A549 (cell line): Measurements from ENCODE around the gene OR2G2.

Experiments used
- BHLHE40 ChIP-seq: IDR thresholded peaks from 2 replicates; pipeline ENCODE4 v1.6.1; 2012; ENCODE audit warnings: low read depth, low read length, inconsistent platforms
- CBX8 ChIP-seq: fragments of 200-600 bp; sonication (generic); IDR thresholded peaks from 2 replicates; pipeline ENCODE4 v1.6.1; 2016
- EP300 ChIP-seq, 2 experiments: fragments of >200 bp; sonication (Bioruptor Twin); formaldehyde crosslinking; IDR thresholded peaks; 2 replicates in 1 of 2; 3 replicates in 1 of 2; pipeline ENCODE4 v1.6.1; 2016 to 2017
- FOSL2 ChIP-seq, 2 experiments: fragments of 450-650 bp in 1 of 2; fragments of >200 bp in 1 of 2; sonication (Bioruptor Twin) in 1 of 2; formaldehyde crosslinking; IDR thresholded peaks; 2 replicates each; pipeline versions ENCODE4 v1.5.0 to v1.6.1; 2016 to 2020; ENCODE audit warnings: mild to moderate bottlenecking in 1 of 2, moderate library complexity in 1 of 2
- HOXA7 ChIP-seq: fragments of 250-450 bp; sonication (Bioruptor Pico); IDR thresholded peaks from 2 replicates; pipeline ENCODE4 v1.5.0; 2020; ENCODE audit warnings: mild to moderate bottlenecking, moderate library complexity
- KDM1A ChIP-seq: fragments of 200-600 bp; sonication (generic); IDR thresholded peaks from 2 replicates; pipeline ENCODE4 v1.6.1; 2016; ENCODE audit warnings: low read depth, mild to moderate bottlenecking
- NPAS2 ChIP-seq: fragments of 250-450 bp; sonication (Bioruptor Pico); IDR thresholded peaks from 2 replicates; pipeline ENCODE4 v1.8.0; 2022; ENCODE audit warnings: mild to moderate bottlenecking, moderate library complexity, borderline replicate concordance
- POLR2A ChIP-seq: IDR thresholded peaks from 2 replicates; pipeline ENCODE4 v1.6.1; 2012; ENCODE audit warnings: mild to moderate bottlenecking, low read length
- RAD21 ChIP-seq, 2 experiments: fragments of >200 bp in 1 of 2; sonication (Bioruptor Twin) in 1 of 2; formaldehyde crosslinking in 1 of 2; IDR thresholded peaks in 1 of 2; conservative IDR thresholded peaks in 1 of 2; 2 replicates in 1 of 2; 3 replicates in 1 of 2; pipeline ENCODE4 v1.6.1; 2012 to 2018; ENCODE audit warnings: inconsistent platforms in 1 of 2
- RCOR1 ChIP-seq: fragments of 150-350 bp; IDR thresholded peaks from 2 replicates; pipeline ENCODE4 v1.6.1; 2014; ENCODE audit warnings: antibody characterized with exemption, low read length, low read depth
- RFX5 ChIP-seq: fragments of 450-650 bp; IDR thresholded peaks from 2 replicates; pipeline ENCODE4 v1.7.1; 2014; ENCODE audit warnings: antibody characterized with exemption, mild to moderate bottlenecking, moderate library complexity
- TF ChIP-seq, protein P1 (sequence below): fragments of >200 bp; sonication (Bioruptor Twin); formaldehyde crosslinking; IDR thresholded peaks from 3 replicates; pipeline ENCODE4 v1.5.1; 2016
- TF ChIP-seq, protein P2 (sequence below): IDR thresholded peaks from 2 replicates; pipeline ENCODE4 v1.6.1; 2012

DNA sequence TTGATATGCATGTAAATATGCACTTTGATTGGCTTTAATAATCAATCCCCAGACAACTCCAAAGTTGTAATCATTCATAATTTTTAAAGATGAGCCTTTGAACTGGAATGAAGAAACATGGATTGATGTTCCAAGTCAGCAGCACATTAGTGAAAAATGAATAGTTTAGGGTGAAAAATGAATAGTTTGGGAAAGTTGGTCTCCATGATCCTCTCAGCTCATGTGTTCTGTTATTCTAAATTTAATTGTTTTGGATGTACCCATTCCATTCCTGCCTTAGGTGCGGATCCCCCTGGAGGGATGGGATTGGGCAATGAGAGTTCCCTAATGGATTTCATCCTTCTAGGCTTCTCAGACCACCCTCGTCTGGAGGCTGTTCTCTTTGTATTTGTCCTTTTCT lies 17.1 kb downstream of the OR2G2 start, which contains the start of gene OR2G3:
- TF ChIP-seq, protein P1, sequence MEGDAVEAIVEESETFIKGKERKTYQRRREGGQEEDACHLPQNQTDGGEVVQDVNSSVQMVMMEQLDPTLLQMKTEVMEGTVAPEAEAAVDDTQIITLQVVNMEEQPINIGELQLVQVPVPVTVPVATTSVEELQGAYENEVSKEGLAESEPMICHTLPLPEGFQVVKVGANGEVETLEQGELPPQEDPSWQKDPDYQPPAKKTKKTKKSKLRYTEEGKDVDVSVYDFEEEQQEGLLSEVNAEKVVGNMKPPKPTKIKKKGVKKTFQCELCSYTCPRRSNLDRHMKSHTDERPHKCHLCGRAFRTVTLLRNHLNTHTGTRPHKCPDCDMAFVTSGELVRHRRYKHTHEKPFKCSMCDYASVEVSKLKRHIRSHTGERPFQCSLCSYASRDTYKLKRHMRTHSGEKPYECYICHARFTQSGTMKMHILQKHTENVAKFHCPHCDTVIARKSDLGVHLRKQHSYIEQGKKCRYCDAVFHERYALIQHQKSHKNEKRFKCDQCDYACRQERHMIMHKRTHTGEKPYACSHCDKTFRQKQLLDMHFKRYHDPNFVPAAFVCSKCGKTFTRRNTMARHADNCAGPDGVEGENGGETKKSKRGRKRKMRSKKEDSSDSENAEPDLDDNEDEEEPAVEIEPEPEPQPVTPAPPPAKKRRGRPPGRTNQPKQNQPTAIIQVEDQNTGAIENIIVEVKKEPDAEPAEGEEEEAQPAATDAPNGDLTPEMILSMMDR: no peak
- TF ChIP-seq POLR2A (no peak), HOXA7 (CRISPR knock-in tag) (no peak), EP300 (IDR thresholded peaks at IDR 0.05) (no peak), RFX5 (no peak), RAD21 (conservative IDR thresholded peaks at IDR 0.05 in 1 of 2, IDR thresholded peaks at IDR 0.05 in 1 of 2) (no peak), BHLHE40 (no peak), RCOR1 (no peak), NPAS2 (CRISPR knock-in tag) (no peak), KDM1A (no peak), FOSL2 (IDR thresholded peaks at IDR 0.05) (no peak), FOSL2 (CRISPR knock-in tag; IDR thresholded peaks at IDR 0.05) (no peak), CBX8 (no peak)
- TF ChIP-seq, protein P2, sequence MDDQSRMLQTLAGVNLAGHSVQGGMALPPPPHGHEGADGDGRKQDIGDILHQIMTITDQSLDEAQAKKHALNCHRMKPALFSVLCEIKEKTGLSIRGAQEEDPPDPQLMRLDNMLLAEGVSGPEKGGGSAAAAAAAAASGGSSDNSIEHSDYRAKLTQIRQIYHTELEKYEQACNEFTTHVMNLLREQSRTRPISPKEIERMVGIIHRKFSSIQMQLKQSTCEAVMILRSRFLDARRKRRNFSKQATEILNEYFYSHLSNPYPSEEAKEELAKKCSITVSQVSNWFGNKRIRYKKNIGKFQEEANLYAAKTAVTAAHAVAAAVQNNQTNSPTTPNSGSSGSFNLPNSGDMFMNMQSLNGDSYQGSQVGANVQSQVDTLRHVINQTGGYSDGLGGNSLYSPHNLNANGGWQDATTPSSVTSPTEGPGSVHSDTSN: no peak
